AG10803 (cell line): ENCODE results near the gene MTFP1.

ENCODE experiments used
- DNase-seq: peaks from one replicate; pipeline ENCODE4 v3.0.0; 2010; ENCODE audit warnings: low read depth
- H3K4me3 ChIP-seq: 2 replicates; pipeline ENCODE4 v1.5.1; 2011; ENCODE audit warnings: mild to moderate bottlenecking, low read length, control low read depth
- TF ChIP-seq, protein P1 (sequence below): conservative IDR thresholded peaks from 2 replicates; pipeline ENCODE4 v1.5.1; 2011; ENCODE audit warnings: mild to moderate bottlenecking, low read length, control low read depth, inconsistent platforms

The MTFP1 gene

GRCh38 chr22:30414525-30415047 is 11.0 kb upstream of the MTFP1 start:
- TF ChIP-seq, protein P1, sequence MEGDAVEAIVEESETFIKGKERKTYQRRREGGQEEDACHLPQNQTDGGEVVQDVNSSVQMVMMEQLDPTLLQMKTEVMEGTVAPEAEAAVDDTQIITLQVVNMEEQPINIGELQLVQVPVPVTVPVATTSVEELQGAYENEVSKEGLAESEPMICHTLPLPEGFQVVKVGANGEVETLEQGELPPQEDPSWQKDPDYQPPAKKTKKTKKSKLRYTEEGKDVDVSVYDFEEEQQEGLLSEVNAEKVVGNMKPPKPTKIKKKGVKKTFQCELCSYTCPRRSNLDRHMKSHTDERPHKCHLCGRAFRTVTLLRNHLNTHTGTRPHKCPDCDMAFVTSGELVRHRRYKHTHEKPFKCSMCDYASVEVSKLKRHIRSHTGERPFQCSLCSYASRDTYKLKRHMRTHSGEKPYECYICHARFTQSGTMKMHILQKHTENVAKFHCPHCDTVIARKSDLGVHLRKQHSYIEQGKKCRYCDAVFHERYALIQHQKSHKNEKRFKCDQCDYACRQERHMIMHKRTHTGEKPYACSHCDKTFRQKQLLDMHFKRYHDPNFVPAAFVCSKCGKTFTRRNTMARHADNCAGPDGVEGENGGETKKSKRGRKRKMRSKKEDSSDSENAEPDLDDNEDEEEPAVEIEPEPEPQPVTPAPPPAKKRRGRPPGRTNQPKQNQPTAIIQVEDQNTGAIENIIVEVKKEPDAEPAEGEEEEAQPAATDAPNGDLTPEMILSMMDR = no peak
- no peak overlapping the region for H3K4me3 ChIP-seq
- no peak for DNase-seq

DNA sequence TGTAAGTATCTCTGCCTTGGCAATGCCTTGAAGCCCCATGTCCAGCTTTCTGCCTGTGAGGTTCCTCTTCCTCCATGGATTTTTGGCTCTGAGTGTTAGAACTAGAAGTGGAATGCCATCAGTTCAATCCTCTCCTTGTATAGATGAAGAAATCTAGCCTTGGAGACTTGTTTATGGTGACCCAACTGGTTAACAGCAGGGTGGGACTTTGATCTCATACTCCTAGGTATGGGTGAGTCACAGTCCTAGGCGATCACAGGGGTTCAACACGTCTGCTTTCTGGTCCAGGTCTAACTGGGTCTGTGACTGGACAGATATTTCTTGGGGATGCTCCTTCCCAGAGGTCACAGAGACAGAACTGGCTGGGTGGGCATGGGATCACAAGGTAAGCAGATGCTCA is 9.2 kb upstream of the MTFP1 start:
- H3K4me3 ChIP-seq = no peak overlapping the region
- TF ChIP-seq, protein P1 = no peak
- DNase-seq = no peak

- no peak overlapping the region for H3K4me3 ChIP-seq
- DNase-seq = no peak
- TF ChIP-seq, protein P1 = no peak
Measured at GRCh38 chr22:30416837-30417236, 8.7 kb upstream of the MTFP1 start.

GRCh38 chr22:30420347-30421125 is 5.0 kb upstream of the MTFP1 start:
- TF ChIP-seq, protein P1 = no peak
- H3K4me3 ChIP-seq = no peak overlapping the region
- DNase-seq = peak; percentile 74

- no peak overlapping the region; the same call in 1 of the 2 replicates for H3K4me3 ChIP-seq
- no peak for DNase-seq
- TF ChIP-seq, protein P1 = no peak
Measured at GRCh38 chr22:30421695-30422480, 3.7 kb upstream of the MTFP1 start.

DNA sequence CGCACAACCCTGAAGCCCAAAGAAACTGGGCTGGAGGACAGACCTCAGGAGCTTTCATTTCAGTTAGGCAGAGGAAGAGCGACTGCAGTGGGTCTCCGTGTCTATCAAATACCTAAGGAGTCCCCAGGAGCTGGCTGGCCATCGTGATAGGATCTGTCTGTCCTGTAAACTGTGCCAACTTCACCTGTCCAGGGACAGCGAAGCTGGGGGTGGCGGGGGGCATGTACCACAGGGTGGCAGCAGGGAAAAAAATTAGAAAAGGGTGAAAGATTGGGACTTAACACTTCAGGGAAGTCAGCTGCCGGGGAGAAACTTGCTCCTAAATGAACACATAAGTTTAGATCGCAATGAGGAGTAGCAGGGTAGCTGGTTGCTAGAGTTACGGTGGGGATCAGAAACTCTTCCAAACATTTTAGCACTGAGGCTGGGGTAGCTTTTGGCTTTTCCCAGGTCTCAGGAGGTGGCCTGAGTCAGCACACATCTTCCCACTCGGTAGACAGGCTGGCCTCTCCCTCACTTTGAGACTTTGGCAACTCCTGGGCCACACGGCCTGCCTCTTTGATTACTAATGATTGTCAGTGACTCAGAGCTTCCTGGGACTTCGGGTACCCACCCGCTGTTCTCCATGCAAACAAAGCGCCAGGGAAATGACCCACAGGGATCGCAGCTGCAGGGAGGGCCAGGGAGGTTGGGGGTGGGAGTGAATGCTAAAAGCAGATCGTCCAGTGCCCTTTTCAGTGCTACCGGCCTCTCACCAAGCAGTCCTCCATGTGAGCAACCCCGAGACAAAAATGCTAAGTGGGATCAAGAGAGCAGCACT is 2.9 kb upstream of the MTFP1 start:
- peak overlapping the region; percentile 75 for H3K4me3 ChIP-seq
- DNase-seq = peak; percentile 89
- TF ChIP-seq, protein P1 = no peak
